ENCODE measurements around the gene ZNF148.

GRCh38 chr3:125379483-125379882, 4.4 kb upstream of the ZNF148 start:
- TF ChIP-seq CTCF (IDR thresholded peaks at IDR 0.05; ENCODE audit: insufficient read depth, low read depth, low read length) (no peak), EZH2 (IDR thresholded peaks at IDR 0.05; ENCODE audit: insufficient read depth, low read length) (no peak)

Measured in astrocyte (in vitro differentiated cells and primary cell).